GM12864 (cell line): ENCODE results near the gene CLMN.

Source experiments
- DNase-seq: peaks from one replicate; pipeline ENCODE4 v3.0.0-alpha.2; 2011; ENCODE audit warnings: low read depth
- H3K4me3 ChIP-seq: 2 replicates; pipeline ENCODE4 v1.5.1; 2011; ENCODE audit warnings: mild to moderate bottlenecking, low read depth, low read length, control low read depth
- CTCF ChIP-seq: IDR thresholded peaks from 2 replicates; pipeline ENCODE4 v1.5.1; 2011; ENCODE audit warnings: low read depth, mild to moderate bottlenecking, moderate library complexity, low read length, control low read depth, inconsistent platforms; ENCODE audit errors: missing control alignments

The CLMN gene

GRCh38 chr14:95191445-95192199 lies 128.1 kb downstream of the CLMN start:
- DNase-seq: no peak
- TF ChIP-seq CTCF: no peak
- H3K4me3 ChIP-seq: no peak overlapping the region

GRCh38 chr14:95190857-95191256 lies 128.9 kb downstream of the CLMN start:
- no peak for DNase-seq
- no peak for TF ChIP-seq CTCF

GRCh38 chr14:95190346-95190840 lies 129.3 kb downstream of the CLMN start:
- no peak for DNase-seq
- H3K4me3 ChIP-seq: no peak overlapping the region
- no peak for TF ChIP-seq CTCF

More at GRCh38 chr14:95190857-95191256, 128.9 kb downstream of the CLMN start:
- no peak overlapping the region for H3K4me3 ChIP-seq

- no peak overlapping the region for H3K4me3 ChIP-seq
- no peak for DNase-seq
- no peak for TF ChIP-seq CTCF
Observed at GRCh38 chr14:95189367-95190132, 130.2 kb downstream of the CLMN start.

- H3K4me3 ChIP-seq: no peak overlapping the region
- DNase-seq: no peak
- no peak for TF ChIP-seq CTCF
Observed at GRCh38 chr14:95188380-95188779, 131.3 kb downstream of the CLMN start.

- no peak overlapping the region for H3K4me3 ChIP-seq
- DNase-seq: no peak
- TF ChIP-seq CTCF: no peak
Observed at GRCh38 chr14:95185767-95186392, 133.8 kb downstream of the CLMN start.
